Trophoblast cell (in vitro differentiated cells and primary cell): ENCODE measurements around the gene ACTR8.

Experiments used
- DNase-seq, 2 donors: peaks; one replicate each; pipeline ENCODE4 v3.0.0-alpha.2; 2016
- H2AFZ ChIP-seq: 2 replicates; pipeline ENCODE4 v1.6.1; 2013; ENCODE audit warnings: low read length, moderate library complexity, mild to moderate bottlenecking; ENCODE audit not compliant: insufficient read depth, poor library complexity
- H2AK5ac ChIP-seq: 2 replicates; pipeline ENCODE4 v1.6.1; 2013; ENCODE audit warnings: mild to moderate bottlenecking, low read length
- H2BK120ac ChIP-seq: 2 replicates; pipeline ENCODE4 v1.6.1; 2013; ENCODE audit warnings: low read length, mild to moderate bottlenecking, moderate library complexity; ENCODE audit not compliant: insufficient read depth, poor library complexity
- H2BK12ac ChIP-seq: 2 replicates; pipeline ENCODE4 v1.6.1; 2013; ENCODE audit warnings: mild to moderate bottlenecking, low read length, moderate library complexity
- H2BK5ac ChIP-seq: 2 replicates; pipeline ENCODE4 v1.6.1; 2013; ENCODE audit warnings: low read length, low read depth, moderate library complexity, mild to moderate bottlenecking; ENCODE audit not compliant: poor library complexity
- H3K14ac ChIP-seq: 2 replicates; pipeline ENCODE4 v1.6.1; 2013; ENCODE audit warnings: mild to moderate bottlenecking, low read length
- H3K18ac ChIP-seq: 2 replicates; pipeline ENCODE4 v1.6.1; 2013; ENCODE audit warnings: mild to moderate bottlenecking, low read length
- H3K23ac ChIP-seq: 2 replicates; pipeline ENCODE4 v1.6.1; 2013; ENCODE audit warnings: low read length
- H3K27ac ChIP-seq: 2 replicates; pipeline ENCODE4 v1.5.1; 2013; ENCODE audit warnings: low read depth, mild to moderate bottlenecking, inconsistent platforms, low read length, moderate library complexity
- H3K27me3 ChIP-seq: 2 replicates; pipeline ENCODE4 v1.6.1; 2013; ENCODE audit warnings: inconsistent platforms, mild to moderate bottlenecking, low read length, moderate library complexity; ENCODE audit not compliant: insufficient read depth
- H3K36me3 ChIP-seq, 2 experiments: 1 replicate in 1 of 2; 2 replicates in 1 of 2; pipeline ENCODE4 v1.6.1; 2013; ENCODE audit warnings: low read length in 2 of 2, mild to moderate bottlenecking in 2 of 2, moderate library complexity in 1 of 2; ENCODE audit not compliant: insufficient read depth in 2 of 2, control insufficient read depth in 1 of 2
- H3K4ac ChIP-seq: 2 replicates; pipeline ENCODE4 v1.6.1; 2013; ENCODE audit warnings: low read depth, mild to moderate bottlenecking, low read length, moderate library complexity
- H3K4me1 ChIP-seq, 2 experiments: 1 replicate in 1 of 2; 2 replicates in 1 of 2; pipeline ENCODE4 v1.6.1; 2013; ENCODE audit warnings: low read length in 2 of 2, mild to moderate bottlenecking in 2 of 2, moderate library complexity in 1 of 2; ENCODE audit not compliant: insufficient read depth in 2 of 2, control insufficient read depth in 1 of 2
- H3K4me2 ChIP-seq: 2 replicates; pipeline ENCODE4 v1.6.1; 2013; ENCODE audit warnings: inconsistent platforms, mild to moderate bottlenecking, low read length, moderate library complexity
- H3K4me3 ChIP-seq: 2 replicates; pipeline ENCODE4 v1.5.1; 2013; ENCODE audit warnings: mild to moderate bottlenecking, low read depth, low read length, inconsistent platforms
- H3K79me1 ChIP-seq: one replicate; pipeline ENCODE4 v1.6.1; 2013; ENCODE audit warnings: low read length
- H3K79me2 ChIP-seq: 2 replicates; pipeline ENCODE4 v1.6.1; 2013; ENCODE audit warnings: low read length, mild to moderate bottlenecking; ENCODE audit not compliant: control insufficient read depth, insufficient read depth, poor library complexity
- H3K9ac ChIP-seq: 2 replicates; pipeline ENCODE4 v1.6.1; 2013; ENCODE audit warnings: mild to moderate bottlenecking, low read length
- H3K9me3 ChIP-seq: 2 replicates; pipeline ENCODE4 v1.6.1; 2013; ENCODE audit warnings: low read depth, mild to moderate bottlenecking, control low read depth, inconsistent platforms, low read length; ENCODE audit not compliant: insufficient read depth
- H4K12ac ChIP-seq: 2 replicates; pipeline ENCODE4 v1.6.1; 2013; ENCODE audit warnings: low read depth, mild to moderate bottlenecking, low read length, moderate library complexity
- H4K8ac ChIP-seq: 2 replicates; pipeline ENCODE4 v1.6.1; 2013; ENCODE audit warnings: low read depth, mild to moderate bottlenecking, low read length, moderate library complexity
- H4K91ac ChIP-seq: one replicate; pipeline ENCODE4 v1.6.1; 2013; ENCODE audit warnings: low read depth, mild to moderate bottlenecking, low read length, moderate library complexity
- WGBS: extraction: QIAGEN DNeasy Blood & Tissue Kit; methylation state at CpG from one replicate; pipeline ENCODE4 v1.1.7; 2013; ENCODE audit warnings: missing lambda C conversion rate; ENCODE audit not compliant: insufficient read length, insufficient coverage; ENCODE audit errors: extremely low coverage; 5-methylcytosine and 5-hydroxymethylcytosine counted together

ACTR8 gene

GRCh38 chr3:53899750-53900149 is 17.8 kb upstream of the ACTR8 start:
- Histone ChIP-seq H3K79me1 (no peaks in the 10 kb centered on the region), H3K27ac (no peak overlapping the region), H2BK5ac (no peak overlapping the region), H3K4ac (no peak overlapping the region), H4K91ac (no peak overlapping the region), H2BK12ac (no peak overlapping the region), H3K4me2 (no peak overlapping the region), H2AFZ (no peak overlapping the region), H2AK5ac (no peak overlapping the region), H3K9me3 (no peaks in the 10 kb centered on the region), H3K23ac (no peak overlapping the region), H3K9ac (no peak overlapping the region), H3K14ac (no peak overlapping the region), H3K27me3 (no peaks in the 10 kb centered on the region), H4K8ac (no peak overlapping the region), H3K4me1 (no peaks in the 10 kb centered on the region), H2BK120ac (no peak overlapping the region), H3K18ac (no peak overlapping the region), H4K12ac (no peak overlapping the region), H3K79me2 (no peaks in the 10 kb centered on the region), H3K36me3 (no peaks in the 10 kb centered on the region), H3K4me3 (no peak overlapping the region)
- WGBS = no CpG with 5 or more reads among the region's 2 CpGs
- no peak for DNase-seq

GRCh38 chr3:53892286-53892637 is 10.3 kb upstream of the ACTR8 start:
- Histone ChIP-seq H3K4me2 (peak overlapping the region; percentile 66), H3K9me3 (no peaks in the 10 kb centered on the region), H3K14ac (peak overlapping the region; percentile 77), H3K4ac (no peak overlapping the region), H3K79me2 (peaks cover 8% of the 10 kb centered on the region), H3K79me1 (peaks cover 9% of the 10 kb centered on the region), H3K9ac (no peak overlapping the region), H2BK12ac (no peak overlapping the region), H3K18ac (no peak overlapping the region), H2AFZ (peak overlapping the region; percentile 50), H4K12ac (peak overlapping the region; percentile 67), H3K4me3 (no peak overlapping the region), H4K8ac (peak overlapping the region; percentile 82), H3K4me1 (peaks cover 0 to 7% of the 10 kb centered on the region in 2 experiments), H3K23ac (no peak overlapping the region), H2BK5ac (no peak overlapping the region), H3K27ac (peak overlapping the region; percentile 77), H4K91ac (peak overlapping the region; percentile 45), H3K36me3 (no peaks in the 10 kb centered on the region), H3K27me3 (no peaks in the 10 kb centered on the region), H2AK5ac (no peak overlapping the region), H2BK120ac (peak overlapping the region; percentile 34)
- WGBS = no CpG with 5 or more reads among the region's 4 CpGs
- DNase-seq = peak in 1 of 2 donors; percentile 1

DNA sequence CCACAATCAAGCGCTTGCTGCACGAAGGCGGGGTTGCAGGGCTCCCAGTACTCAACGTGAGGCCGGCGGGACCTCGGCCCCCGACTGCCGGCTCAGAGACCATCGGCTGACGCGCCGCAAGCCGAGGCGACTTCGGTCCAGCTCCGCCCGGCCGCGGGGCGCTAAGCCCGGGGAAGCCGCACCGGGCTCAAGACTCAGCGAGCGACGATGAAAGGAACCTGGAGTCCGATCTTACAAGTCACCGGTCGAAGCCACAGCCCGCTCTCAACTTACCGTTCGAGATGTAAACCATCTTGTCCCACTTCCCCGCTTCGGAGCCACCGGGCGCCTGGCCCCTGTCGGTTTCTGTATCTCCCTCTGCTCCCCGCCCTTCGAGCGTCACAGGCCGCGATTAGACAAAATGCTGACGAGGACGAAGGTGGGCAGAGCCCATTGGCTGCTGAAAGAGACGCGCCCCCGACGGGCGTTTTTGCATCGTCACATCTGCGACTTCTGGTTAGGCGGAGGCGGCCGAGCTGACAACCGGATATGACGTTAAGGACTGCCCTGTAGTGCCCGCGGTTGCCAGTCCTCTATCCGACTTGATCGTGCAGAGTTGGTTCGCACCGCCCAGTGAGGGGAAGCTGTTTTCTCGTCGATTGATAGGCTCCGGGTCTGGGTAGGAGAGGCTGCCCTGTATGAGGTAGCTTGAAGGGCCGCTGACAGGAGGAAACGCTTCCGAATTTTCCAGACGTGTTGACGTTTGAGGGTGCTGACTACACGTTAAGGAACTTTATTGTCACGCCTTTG is 9.7 kb upstream of the ACTR8 start, which contains the start of gene SELENOK:
TSS of gene SELENOK (minus strand) at position 363 of the 789 bp plus-strand sequence.
- H3K23ac ChIP-seq = no peak within 1 kb of the TSS
- peak within 1 kb of the TSS; percentile 45 for H2BK5ac ChIP-seq
- no peaks in the 10 kb centered on the region for H3K27me3 ChIP-seq

GRCh38 chr3:53890726-53891475 is 8.9 kb upstream of the ACTR8 start:
- H3K18ac ChIP-seq = peak overlapping the region; percentile 44
- H4K91ac ChIP-seq = peak overlapping the region; percentile 82
- DNase-seq = peak; percentile 66 to 70
- peaks cover 9% of the 10 kb centered on the region for H3K79me1 ChIP-seq
- peak overlapping the region; percentile 82 for H4K12ac ChIP-seq
- H3K36me3 ChIP-seq = peaks cover 0 to 5% of the 10 kb centered on the region in 2 experiments
- H3K4ac ChIP-seq = peak overlapping the region; percentile 24
- no peak overlapping the region for H2BK12ac ChIP-seq
- no peaks in the 10 kb centered on the region for H3K9me3 ChIP-seq
- no peak overlapping the region for H3K27ac ChIP-seq
- H3K4me1 ChIP-seq = peaks cover 0 to 7% of the 10 kb centered on the region in 2 experiments
- peaks cover 8% of the 10 kb centered on the region for H3K79me2 ChIP-seq
- H4K8ac ChIP-seq = peak overlapping the region; percentile 94
- no peak overlapping the region for H3K23ac ChIP-seq
- peak overlapping the region; percentile 95 for H3K9ac ChIP-seq
- peak overlapping the region; percentile 97 for H3K4me3 ChIP-seq
- peak overlapping the region; percentile 18 for H2BK120ac ChIP-seq
- peak overlapping the region; percentile 45 for H2BK5ac ChIP-seq
- WGBS = no CpG with 5 or more reads among the region's 21 CpGs
- H3K4me2 ChIP-seq = peak overlapping the region; percentile 93
- H3K14ac ChIP-seq = peak overlapping the region; percentile 71
- peak overlapping the region; percentile 61 for H2AFZ ChIP-seq
- no peaks in the 10 kb centered on the region for H3K27me3 ChIP-seq
- peak overlapping the region; percentile 73 for H2AK5ac ChIP-seq

More for the DNA sequence above, 9.7 kb upstream of the ACTR8 start, which contains the start of gene SELENOK:
- DNase-seq = peak; percentile 100
- no CpG with 5 or more reads among the region's 73 CpGs for WGBS
- H4K91ac ChIP-seq = peak within 1 kb of the TSS; percentile 82
- H3K4ac ChIP-seq = peak within 1 kb of the TSS; percentile 24
- H3K18ac ChIP-seq = peak within 1 kb of the TSS; percentile 44
- peak within 1 kb of the TSS; percentile 93 for H3K4me2 ChIP-seq
- H3K14ac ChIP-seq = peak within 1 kb of the TSS; percentile 77
- peak within 1 kb of the TSS; percentile 94 for H4K8ac ChIP-seq
- H3K4me1 ChIP-seq = peaks cover 0 to 7% of the 10 kb centered on the region in 2 experiments
- H2AFZ ChIP-seq = peak within 1 kb of the TSS; percentile 61
- H4K12ac ChIP-seq = peak within 1 kb of the TSS; percentile 82
- peak within 1 kb of the TSS; percentile 95 for H3K9ac ChIP-seq
- H3K79me1 ChIP-seq = peaks cover 9% of the 10 kb centered on the region
- H3K4me3 ChIP-seq = peak within 1 kb of the TSS; percentile 97
- H3K27ac ChIP-seq = peak within 1 kb of the TSS; percentile 77
- peaks cover 8% of the 10 kb centered on the region for H3K79me2 ChIP-seq
- peak within 1 kb of the TSS; percentile 34 for H2BK120ac ChIP-seq
- peaks cover 0 to 3% of the 10 kb centered on the region in 2 experiments for H3K36me3 ChIP-seq
- H2AK5ac ChIP-seq = peak within 1 kb of the TSS; percentile 73
- H2BK12ac ChIP-seq = peak within 1 kb of the TSS; percentile 6
- no peaks in the 10 kb centered on the region for H3K9me3 ChIP-seq
